Testis (tissue), 2 donors: Measurements from ENCODE around the gene GPR50.

Experiments
- POLR2A ChIP-seq: fragments of 450-650 bp; IDR thresholded peaks from one replicate; pipeline ENCODE4 v1.6.1; 2017; ENCODE audit warnings: antibody characterized with exemption, mild to moderate bottlenecking, moderate library complexity
- TF ChIP-seq, protein P1 (sequence below), 3 experiments: fragments of 450-650 bp in 2 of 3; fragments of 200-600 bp in 1 of 3; sonication (generic) in 1 of 3; IDR thresholded peaks; one replicate each; pipeline ENCODE4 v1.5.1; 2016 to 2019; ENCODE audit warnings: antibody characterized with exemption in 3 of 3, mild to moderate bottlenecking in 2 of 3, moderate library complexity in 1 of 3

GRCh38 chrX:151153086-151153485, 23.3 kb upstream of the GPR50 start:
- TF ChIP-seq POLR2A, result no peak
- TF ChIP-seq, protein P1, sequence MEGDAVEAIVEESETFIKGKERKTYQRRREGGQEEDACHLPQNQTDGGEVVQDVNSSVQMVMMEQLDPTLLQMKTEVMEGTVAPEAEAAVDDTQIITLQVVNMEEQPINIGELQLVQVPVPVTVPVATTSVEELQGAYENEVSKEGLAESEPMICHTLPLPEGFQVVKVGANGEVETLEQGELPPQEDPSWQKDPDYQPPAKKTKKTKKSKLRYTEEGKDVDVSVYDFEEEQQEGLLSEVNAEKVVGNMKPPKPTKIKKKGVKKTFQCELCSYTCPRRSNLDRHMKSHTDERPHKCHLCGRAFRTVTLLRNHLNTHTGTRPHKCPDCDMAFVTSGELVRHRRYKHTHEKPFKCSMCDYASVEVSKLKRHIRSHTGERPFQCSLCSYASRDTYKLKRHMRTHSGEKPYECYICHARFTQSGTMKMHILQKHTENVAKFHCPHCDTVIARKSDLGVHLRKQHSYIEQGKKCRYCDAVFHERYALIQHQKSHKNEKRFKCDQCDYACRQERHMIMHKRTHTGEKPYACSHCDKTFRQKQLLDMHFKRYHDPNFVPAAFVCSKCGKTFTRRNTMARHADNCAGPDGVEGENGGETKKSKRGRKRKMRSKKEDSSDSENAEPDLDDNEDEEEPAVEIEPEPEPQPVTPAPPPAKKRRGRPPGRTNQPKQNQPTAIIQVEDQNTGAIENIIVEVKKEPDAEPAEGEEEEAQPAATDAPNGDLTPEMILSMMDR (IDR thresholded peaks at IDR 0.05), result no peak
